GM12878 (cell line): ENCODE results near the gene CNKSR3. TPM values are rescaled to one million over a fixed set of nuclear protein-coding genes. Genes with fewer than 3 reads are reported as not detected.

Source experiments
- ATAC-seq: fragments of 200-7000 bp; cut with Tn5 transposase; 3 replicates; pipeline ENCODE4 v1.9.1; 2020; ENCODE audit warnings: mild to moderate bottlenecking, moderate library complexity
- BruUV-seq: library from RNA; stranded (reverse); fragments of 400-500 nt; replicated peaks from 2 replicates; lab custom pipeline; 2021; lab: Mats Ljungman, UMichigan
- CTCF ChIA-PET: fragments of 300-600 bp; sonication (Branson Sonifier 250); formaldehyde crosslinking; extraction: SDS; loops from one replicate; lab custom pipeline; 2021; ENCODE audit warnings: inconsistent platforms; lab: Yijun Ruan, JAX
- POLR2A ChIA-PET: fragments of 350-600 bp; formaldehyde crosslinking; extraction: SDS; loops from one replicate; lab custom pipeline; 2021; ENCODE audit warnings: inconsistent platforms; lab: Charles Lee
- RAD21 ChIA-PET: fragments of 300-600 bp; sonication (Branson Sonifier 250); formaldehyde crosslinking; loops from one replicate; lab custom pipeline; 2023; ENCODE audit warnings: antibody characterized with exemption; ENCODE audit not compliant: unreplicated experiment; lab: Charles Lee
- SMC1A ChIA-PET: fragments of 300-600 bp; sonication (Branson Sonifier 250); formaldehyde crosslinking; loops from one replicate; lab custom pipeline; 2023; ENCODE audit not compliant: unreplicated experiment, uncharacterized antibody; lab: Charles Lee
- DNase-seq: peaks from one replicate; pipeline ENCODE4 v3.0.0-alpha.2; 2011; ENCODE audit warnings: low read depth, low spot score
- FAIRE-seq: peaks from 3 replicates; lab custom pipeline; 2011; peaks lifted over from hg19 to GRCh38; lab: Jason Lieb, UNC
- H2AFZ ChIP-seq: 2 replicates; pipeline ENCODE4 v1.6.0; 2011; ENCODE audit warnings: low read depth, low read length, control low read depth; ENCODE audit not compliant: control insufficient read depth
- H3K27ac ChIP-seq: 2 replicates; pipeline ENCODE4 v1.5.1; 2011; ENCODE audit warnings: control low read depth; ENCODE audit not compliant: control insufficient read depth, insufficient read depth
- H3K27me3 ChIP-seq, 2 experiments: replicated peaks in 1 of 2; 2 replicates each; pipeline versions ENCODE4 v1.6.0 to v1.6.1; 2011; ENCODE audit warnings: low read length in 1 of 2; ENCODE audit not compliant: control insufficient read depth in 2 of 2, insufficient read depth in 2 of 2
- H3K36me3 ChIP-seq, 2 experiments: 2 replicates each; pipeline ENCODE4 v1.5.1; 2011; ENCODE audit warnings: low read length in 1 of 2; ENCODE audit not compliant: control insufficient read depth in 2 of 2, insufficient read depth in 2 of 2
- H3K4me1 ChIP-seq: 2 replicates; pipeline ENCODE4 v1.6.1; 2011; ENCODE audit warnings: mild to moderate bottlenecking, low read length, moderate library complexity, mixed read lengths; ENCODE audit not compliant: control insufficient read depth, insufficient read depth
- H3K4me2 ChIP-seq: 2 replicates; pipeline ENCODE4 v1.6.0; 2011; ENCODE audit warnings: control low read depth; ENCODE audit not compliant: control insufficient read depth, insufficient read depth
- H3K4me3 ChIP-seq: fragments of 200-600 bp; sonication (generic); 2 replicates; pipeline ENCODE4 v1.5.1; 2016
- H3K79me2 ChIP-seq: 2 replicates; pipeline ENCODE4 v1.6.0; 2011; ENCODE audit warnings: low read length; ENCODE audit not compliant: control insufficient read depth, insufficient read depth
- H3K9ac ChIP-seq: 2 replicates; pipeline ENCODE4 v1.8.0; 2011; ENCODE audit warnings: low read length, control low read depth, mixed read lengths; ENCODE audit not compliant: control insufficient read depth, insufficient read depth
- H3K9me3 ChIP-seq: replicated peaks from 3 replicates; pipeline ENCODE4 v1.5.1; 2011; ENCODE audit warnings: mild to moderate bottlenecking, low read length; ENCODE audit not compliant: control insufficient read depth, insufficient read depth
- H4K20me1 ChIP-seq: 2 replicates; pipeline ENCODE4 v1.6.0; 2011; ENCODE audit not compliant: control insufficient read depth, insufficient read depth
- CBX5 ChIP-seq: sonication (generic); IDR thresholded peaks from 2 replicates; pipeline ENCODE4 v1.6.1; 2016; ENCODE audit warnings: low read depth, moderate library complexity, mild to moderate bottlenecking, inconsistent platforms
- CHD1 ChIP-seq: IDR thresholded peaks from 2 replicates; pipeline ENCODE4 v1.6.1; 2012; ENCODE audit warnings: low read depth, low read length, improper control_type of control experiment
- CREB1 ChIP-seq: IDR thresholded peaks from 2 replicates; pipeline ENCODE4 v1.6.1; 2012; ENCODE audit warnings: low read depth, mild to moderate bottlenecking, inconsistent platforms
- HDAC2 ChIP-seq: fragments of 200-600 bp; sonication (generic); IDR thresholded peaks from 2 replicates; pipeline ENCODE4 v1.6.1; 2017
- HDAC6 ChIP-seq: fragments of 200-600 bp; sonication (generic); IDR thresholded peaks from one replicate; pipeline ENCODE4 v1.8.0; 2017; ENCODE audit warnings: antibody characterized with exemption; ENCODE audit not compliant: unreplicated experiment
- MEF2B ChIP-seq: fragments of 450-650 bp; IDR thresholded peaks from 2 replicates; pipeline ENCODE4 v1.6.1; 2018; ENCODE audit warnings: mild to moderate bottlenecking, moderate library complexity; ENCODE audit not compliant: partially characterized antibody, poor library complexity, severe bottlenecking
- POLR2AphosphoS2 ChIP-seq: IDR thresholded peaks from 2 replicates; pipeline ENCODE4 v1.6.1; 2011; ENCODE audit warnings: low read depth, mild to moderate bottlenecking, low read length, improper control_type of control experiment, moderate library complexity
- POU2F2 ChIP-seq: IDR thresholded peaks from 3 replicates; pipeline ENCODE4 v1.6.1; 2011; ENCODE audit warnings: low read depth, mild to moderate bottlenecking, low read length, borderline replicate concordance
- TCF12 ChIP-seq: IDR thresholded peaks from 2 replicates; pipeline ENCODE4 v1.6.1; 2011; ENCODE audit warnings: low read depth, mild to moderate bottlenecking, low read length
- ZZZ3 ChIP-seq: IDR thresholded peaks from 2 replicates; pipeline ENCODE4 v1.6.1; 2011; ENCODE audit warnings: low read depth; ENCODE audit not compliant: control insufficient read depth, insufficient read length
- WGBS: methylation state at CpG from one replicate; pipeline ENCODE4 v1.1.6; 2016; ENCODE audit warnings: low lambda C conversion rate; ENCODE audit not compliant: insufficient replicate concordance, insufficient coverage; ENCODE audit errors: missing lambda C conversion rate; 5-methylcytosine and 5-hydroxymethylcytosine counted together
- in situ Hi-C: fragments of 300-500 bp; cut with MboI; formaldehyde crosslinking; loops from 9 replicates; pipeline ENCODE4 v1.14.3; 2018; ENCODE audit warnings: mixed read lengths
- intact Hi-C: fragments of 100-400 bp; cut with micrococcal nuclease; formaldehyde crosslinking; loops from one replicate; pipeline ENCODE4 v1.14.2; 2022; ENCODE audit not compliant: unreplicated experiment
- polyA plus RNA-seq, 11 experiments: library from polyadenylated mRNA; depleted of rRNA in 4 of 11; unstranded in 6 of 11; stranded (reverse) in 5 of 11; fragments of >200 nt; fragmentation: Nextera tagmentation in 4 of 11; fragmentation: Illumina TruSeq in 1 of 11; extraction: Ambion mirVana in 4 of 11; extraction: Trizol in 1 of 11; gene quantifications; 1 replicate in 1 of 11; 2 replicates in 10 of 11; pipeline versions ENCODE4 v1.2.1 to v1.2.3, GENCODE V29; 2011 to 2016; ENCODE audit warnings: inconsistent platforms in 2 of 11, missing spikeins in 2 of 11, low read depth in 1 of 11
- total RNA-seq, 4 experiments: library from RNA; depleted of rRNA in 3 of 4; stranded (reverse); fragments of >200 nt in 3 of 4; fragmentation: Illumina TruSeq in 1 of 4; extraction: Trizol in 1 of 4; gene quantifications; 2 replicates each; pipeline versions ENCODE4 v1.2.1 to v1.2.3, GENCODE V29; 2013 to 2021

The CNKSR3 gene
- total and polyA plus RNA-seq, 10 of the 15 experiments (the other 5 are each of a cell fraction or from before 2014, with no cell fraction given) = under 0.01 to 0.48 (median 0.12) TPM; not detected in 2

DNA sequence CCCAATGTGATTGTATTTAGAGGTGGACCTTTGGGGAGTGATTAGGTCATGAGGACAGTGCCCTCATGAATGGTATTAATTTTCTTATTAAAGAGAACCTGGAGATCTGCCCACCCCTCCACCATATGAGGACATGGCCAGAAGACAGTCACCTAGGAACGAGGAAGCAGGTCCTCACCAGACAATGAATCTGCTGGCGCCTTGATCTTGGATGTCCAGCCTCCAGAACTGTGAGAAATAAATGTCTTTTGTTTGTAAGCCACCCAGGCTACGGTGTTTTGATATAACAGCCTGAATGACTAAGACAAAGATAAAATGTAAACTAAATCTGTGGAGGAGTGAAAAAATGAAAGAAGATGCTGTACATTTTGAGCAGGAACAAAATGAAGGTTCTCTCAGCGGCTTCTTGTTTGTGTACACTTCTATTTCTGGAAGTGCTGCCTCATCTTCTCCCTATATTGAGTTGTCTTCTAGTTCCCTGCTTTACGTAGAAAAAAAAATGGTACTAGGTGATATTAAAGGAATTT, 152.4 kb downstream of the CNKSR3 start:
- ChIA-PET RAD21 (no interaction called here), SMC1A (no interaction called here), CTCF (no interaction called here), POLR2A (no interaction called here)
- Histone ChIP-seq H3K4me1 (peaks cover 29% of the 10 kb centered on the region), H3K79me2 (no peaks in the 10 kb centered on the region), H2AFZ (no peak overlapping the region), H3K9me3 (no peaks in the 10 kb centered on the region; the same call in 2 of the 3 replicates), H3K27me3 (peaks cover 0 to 1% of the 10 kb centered on the region in 2 experiments; a peak in 2 of 4 replicates), H3K36me3 (no peaks in the 10 kb centered on the region), H3K9ac (no peak overlapping the region), H3K4me3 (no peak overlapping the region), H3K27ac (no peak overlapping the region), H3K4me2 (no peak overlapping the region), H4K20me1 (no peaks in the 10 kb centered on the region)
- no peak for FAIRE-seq
- no peak for DNase-seq
- in situ Hi-C loops = loop anchor here (5.0 kb wide), 1 partner anchor 201 kb away; no protein-coding TSS in a partner anchor
- BruUV-seq = no TSS peak
- TF ChIP-seq MEF2B (no peak), TCF12 (no peak), CREB1 (no peak), HDAC2 (no peak), POU2F2 (no peak), POLR2AphosphoS2 (no peak), CHD1 (no peak), ZZZ3 (no peak), CBX5 (no peak), HDAC6 (no peak)
- no peak for ATAC-seq
- intact Hi-C loops = loop anchor here (5.0 kb wide), 1 partner anchor 201 kb away; no protein-coding TSS in a partner anchor
- WGBS = 55% methylated on average over 5 of the region's 5 CpGs
